Effector memory CD8-positive, alpha-beta T cell (primary cell): ENCODE results near the gene HUS1B.

ENCODE experiments used
- ATAC-seq: fragments of 150-1000 bp; cut with Tn5 transposase; replicated peaks from 2 replicates; pipeline ENCODE4 v1.10.0; 2021; ENCODE audit warnings: mild to moderate bottlenecking, moderate library complexity
- DNase-seq, 3 experiments: peaks; one replicate each; pipeline ENCODE4 v3.0.0; 2021
- H3K27ac Mint-ChIP-seq, 2 donors: one replicate each; pipeline ENCODE4 v1.8.0; 2022; ENCODE audit warnings: mild to moderate bottlenecking in 2 of 2, mixed read lengths in 2 of 2, moderate library complexity in 2 of 2
- H3K27me3 Mint-ChIP-seq, 2 donors: one replicate each; pipeline ENCODE4 v1.8.0; 2022; ENCODE audit warnings: mixed read lengths in 2 of 2
- H3K36me3 Mint-ChIP-seq: one replicate; pipeline ENCODE4 v1.8.0; 2022; ENCODE audit warnings: mild to moderate bottlenecking, moderate library complexity, mixed read lengths; ENCODE audit not compliant: insufficient read depth
- H3K4me1 Mint-ChIP-seq, 2 donors: one replicate each; pipeline ENCODE4 v1.8.0; 2022; ENCODE audit warnings: low read depth in 2 of 2, mixed read lengths in 2 of 2
- H3K4me3 Mint-ChIP-seq, 2 donors: one replicate each; pipeline ENCODE4 v1.8.0; 2022; ENCODE audit warnings: mild to moderate bottlenecking in 2 of 2, mixed read lengths in 2 of 2, moderate library complexity in 2 of 2
- H3K9me3 Mint-ChIP-seq, 2 donors: one replicate each; pipeline ENCODE4 v1.8.0; 2022; ENCODE audit warnings: mixed read lengths in 2 of 2

Gene HUS1B

DNA sequence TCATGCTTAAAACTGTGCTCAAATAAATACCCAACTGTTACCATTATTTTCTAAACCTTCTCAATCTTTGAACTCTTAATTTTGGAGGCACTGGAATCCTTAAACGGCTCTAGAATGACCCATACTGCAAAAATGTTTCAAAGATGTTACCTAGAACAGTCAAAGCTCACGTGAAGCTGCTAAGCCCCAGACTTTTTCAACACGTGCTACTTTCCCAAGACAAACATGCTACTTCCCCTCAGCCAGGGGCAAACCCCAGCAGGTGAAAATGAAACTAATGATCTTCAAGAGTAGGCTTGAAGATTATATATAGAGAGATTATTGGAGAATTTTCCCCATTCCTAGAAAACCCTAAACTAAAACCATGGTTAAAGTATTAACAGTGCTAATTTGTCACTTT is 28.1 kb downstream of the HUS1B start:
- H3K4me1 Mint-ChIP-seq = peaks cover 7 to 11% of the 10 kb centered on the region in 2 donors
- H3K9me3 Mint-ChIP-seq = no peaks in the 10 kb centered on the region
- no peaks in the 10 kb centered on the region for H3K27me3 Mint-ChIP-seq
- DNase-seq (no peak), ATAC-seq (no peak)
- no peak overlapping the region for H3K4me3 Mint-ChIP-seq
- H3K36me3 Mint-ChIP-seq = peaks cover 27% of the 10 kb centered on the region
- H3K27ac Mint-ChIP-seq = peak overlapping the region in 1 of 2 donors; percentile 90

DNA sequence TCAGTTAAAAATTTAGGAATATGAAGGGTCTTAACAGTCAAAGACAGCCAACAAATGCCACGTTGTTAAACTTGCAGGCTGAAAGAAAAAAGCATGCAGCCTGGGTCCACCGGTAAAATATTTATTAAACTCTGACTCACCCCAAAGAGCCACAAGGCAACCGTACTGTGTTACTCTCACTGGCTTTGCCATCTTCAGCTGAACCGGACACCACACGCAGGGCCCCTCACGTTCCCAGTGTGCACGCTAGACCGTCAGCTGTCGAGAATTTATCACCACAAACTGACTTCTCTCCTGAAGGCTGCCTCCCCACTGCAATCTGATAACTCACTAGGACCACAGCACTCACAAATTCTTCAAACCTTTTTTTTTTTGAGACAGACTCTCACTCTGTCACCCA is 30.7 kb downstream of the HUS1B start:
- ATAC-seq = no peak
- Mint-ChIP-seq H3K27ac (peak overlapping the region in 1 of 2 donors; percentile 49), H3K36me3 (peaks cover 23% of the 10 kb centered on the region), H3K4me1 (peaks cover 7 to 10% of the 10 kb centered on the region in 2 donors), H3K9me3 (no peaks in the 10 kb centered on the region), H3K4me3 (no peak overlapping the region), H3K27me3 (no peaks in the 10 kb centered on the region)
- no peak for DNase-seq

DNA sequence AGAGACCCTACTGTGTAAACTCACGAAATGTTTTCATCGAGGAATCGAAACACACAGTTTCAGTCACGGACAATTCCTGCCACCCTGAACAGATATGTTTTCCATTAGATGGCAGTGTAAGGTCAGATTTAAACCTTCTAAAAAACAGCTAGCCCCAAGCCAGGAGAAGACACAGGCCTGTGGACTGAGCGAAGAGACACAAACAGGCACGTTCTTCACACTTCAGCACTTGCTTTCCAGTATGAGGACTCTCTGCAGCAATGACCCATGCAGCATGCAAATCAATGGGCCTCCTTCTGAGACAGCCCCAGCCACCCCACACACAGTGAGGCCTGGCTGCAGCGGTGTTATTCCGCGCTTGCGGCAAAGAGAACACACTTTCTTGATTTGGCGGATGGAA is 31.9 kb downstream of the HUS1B start:
- Mint-ChIP-seq H3K36me3 (peaks cover 23% of the 10 kb centered on the region), H3K4me3 (no peak overlapping the region), H3K27me3 (no peaks in the 10 kb centered on the region), H3K9me3 (no peaks in the 10 kb centered on the region), H3K4me1 (peaks cover 13 to 14% of the 10 kb centered on the region in 2 donors), H3K27ac (no peak overlapping the region)
- DNase-seq (no peak), ATAC-seq (no peak)

DNA sequence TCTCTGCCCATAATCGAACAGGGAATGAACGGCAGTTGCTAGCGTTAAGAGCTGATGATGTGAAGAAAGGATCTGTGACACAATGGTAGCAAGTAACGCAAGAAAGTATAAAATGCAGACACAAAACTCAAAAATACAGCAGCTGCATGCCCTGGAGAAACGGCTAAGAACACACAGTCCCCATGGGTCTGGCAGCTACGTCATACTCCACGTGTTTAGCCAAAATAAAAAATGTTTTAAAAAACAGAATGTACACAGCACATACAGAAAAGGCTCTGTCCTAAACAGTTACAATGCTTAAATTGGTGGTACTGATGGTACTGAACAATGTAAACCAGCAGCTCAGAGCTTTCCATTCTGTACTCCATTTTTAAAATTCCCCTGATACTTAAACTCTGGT is 34.4 kb downstream of the HUS1B start:
- Mint-ChIP-seq H3K27me3 (no peaks in the 10 kb centered on the region), H3K36me3 (peaks cover 28% of the 10 kb centered on the region), H3K27ac (no peak overlapping the region), H3K9me3 (no peaks in the 10 kb centered on the region), H3K4me3 (no peak overlapping the region), H3K4me1 (peaks cover 9 to 13% of the 10 kb centered on the region in 2 donors)
- no peak for DNase-seq
- ATAC-seq = no peak

DNA sequence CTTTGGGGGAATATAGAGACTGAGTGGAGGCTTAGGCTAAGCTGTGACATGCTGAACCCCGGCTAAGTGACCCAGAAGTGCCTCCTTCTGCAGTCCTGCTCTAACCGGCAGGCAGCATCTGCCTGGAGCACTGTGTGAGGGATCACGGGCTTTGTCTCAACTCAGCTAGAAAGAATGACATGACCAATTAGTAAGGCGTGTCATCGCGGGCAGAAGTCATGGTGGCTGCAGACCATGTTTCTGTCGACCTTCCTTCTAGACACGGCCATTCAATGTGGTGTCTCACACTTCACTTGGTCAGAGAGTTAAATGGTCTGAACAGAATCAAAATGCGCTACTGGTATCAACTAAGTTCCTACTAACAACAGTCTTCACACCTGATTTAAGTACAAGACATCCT is 35.0 kb downstream of the HUS1B start:
- no peak for DNase-seq
- peaks cover 24% of the 10 kb centered on the region for H3K36me3 Mint-ChIP-seq
- H3K27me3 Mint-ChIP-seq = no peaks in the 10 kb centered on the region

DNA sequence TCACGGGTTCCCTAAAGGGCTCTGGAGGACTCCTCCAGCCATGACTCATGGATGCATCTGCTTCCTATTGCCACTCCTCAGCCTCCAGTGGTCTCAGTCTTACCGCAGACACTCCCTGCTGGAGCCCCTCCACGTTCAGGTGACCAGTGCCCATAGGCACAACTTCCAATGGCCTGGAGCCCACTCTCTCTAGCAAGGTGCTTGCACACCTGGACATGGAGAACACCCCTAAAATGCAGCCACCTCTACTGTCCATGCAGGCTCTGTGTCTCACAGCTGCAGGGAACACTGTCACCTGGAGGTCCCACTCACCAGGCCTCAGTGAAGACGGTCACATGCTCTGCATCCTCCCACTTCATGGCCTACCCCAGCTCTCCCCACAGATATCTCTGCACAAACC is 36.0 kb downstream of the HUS1B start:
- Mint-ChIP-seq H3K9me3 (no peaks in the 10 kb centered on the region), H3K4me3 (no peak overlapping the region), H3K27me3 (no peaks in the 10 kb centered on the region), H3K36me3 (peaks cover 22% of the 10 kb centered on the region), H3K4me1 (peaks cover 11 to 13% of the 10 kb centered on the region in 2 donors), H3K27ac (peak overlapping the region in 1 of 2 donors; percentile 44)
- DNase-seq = no peak
- no peak for ATAC-seq

More for the DNA sequence above, 35.0 kb downstream of the HUS1B start:
- H3K4me3 Mint-ChIP-seq = no peak overlapping the region
- H3K4me1 Mint-ChIP-seq = peaks cover 11 to 13% of the 10 kb centered on the region in 2 donors
- peak overlapping the region in 1 of 2 donors; percentile 44 for H3K27ac Mint-ChIP-seq
- ATAC-seq = no peak
- H3K9me3 Mint-ChIP-seq = no peaks in the 10 kb centered on the region

DNA sequence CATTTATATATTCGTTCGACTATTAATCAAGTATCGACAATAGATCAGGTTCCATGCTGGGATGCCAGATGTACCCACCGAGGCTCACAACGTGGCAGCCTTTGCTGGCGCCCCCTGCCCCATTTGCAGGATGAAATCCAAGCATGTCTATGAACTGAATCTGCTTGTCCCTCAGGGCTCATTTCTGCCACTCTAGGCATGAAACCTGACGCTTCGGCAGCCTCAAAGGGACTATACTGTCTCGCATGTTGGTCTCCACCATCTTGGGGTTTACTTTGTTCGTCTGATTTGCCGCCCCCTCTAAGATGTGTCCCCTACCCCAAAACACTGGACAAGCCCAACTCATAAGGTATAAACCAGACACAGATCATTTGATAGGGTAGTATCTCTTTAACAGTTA is 36.7 kb downstream of the HUS1B start:
- Mint-ChIP-seq H3K4me3 (no peak overlapping the region), H3K27me3 (no peaks in the 10 kb centered on the region), H3K9me3 (no peaks in the 10 kb centered on the region), H3K36me3 (peaks cover 29% of the 10 kb centered on the region), H3K27ac (no peak overlapping the region), H3K4me1 (peaks cover 9 to 13% of the 10 kb centered on the region in 2 donors)
- DNase-seq (no peak), ATAC-seq (no peak)

DNA sequence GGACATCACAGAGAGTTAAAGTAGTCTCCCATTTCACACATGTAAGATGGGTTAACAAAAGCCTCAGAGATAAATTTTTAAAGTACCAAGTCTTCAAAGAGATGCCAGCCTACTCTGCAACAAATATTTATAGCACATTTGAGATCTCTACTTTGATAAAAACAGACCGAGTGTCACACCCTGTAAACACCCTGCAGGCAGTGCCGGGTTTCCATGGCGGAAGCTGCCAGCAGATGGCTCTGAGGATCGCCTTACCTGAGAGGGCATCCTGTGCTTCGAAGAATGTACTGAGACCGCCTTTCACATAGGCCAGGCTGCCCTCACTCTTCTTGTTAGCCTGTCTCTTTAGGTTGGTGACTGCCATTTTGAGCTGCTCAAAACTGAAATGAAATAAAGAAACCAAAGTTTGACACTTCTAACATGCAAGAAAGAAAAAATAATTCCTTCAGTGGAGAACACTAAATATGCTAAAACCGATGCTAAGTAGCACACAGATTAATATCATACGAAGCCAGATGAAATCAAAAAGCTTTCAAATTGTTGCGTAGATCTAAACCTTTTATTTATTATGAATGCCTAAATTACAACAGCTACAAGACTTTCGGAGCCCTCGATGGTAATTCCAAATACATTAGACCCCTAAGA is 39.3 kb downstream of the HUS1B start:
- Mint-ChIP-seq H3K27me3 (no peaks in the 10 kb centered on the region), H3K9me3 (no peaks in the 10 kb centered on the region), H3K36me3 (peaks cover 30% of the 10 kb centered on the region), H3K4me1 (peaks cover 6 to 13% of the 10 kb centered on the region in 2 donors), H3K27ac (peak overlapping the region in 1 of 2 donors; percentile 8), H3K4me3 (no peak overlapping the region)
- ATAC-seq (no peak), DNase-seq (no peak)

DNA sequence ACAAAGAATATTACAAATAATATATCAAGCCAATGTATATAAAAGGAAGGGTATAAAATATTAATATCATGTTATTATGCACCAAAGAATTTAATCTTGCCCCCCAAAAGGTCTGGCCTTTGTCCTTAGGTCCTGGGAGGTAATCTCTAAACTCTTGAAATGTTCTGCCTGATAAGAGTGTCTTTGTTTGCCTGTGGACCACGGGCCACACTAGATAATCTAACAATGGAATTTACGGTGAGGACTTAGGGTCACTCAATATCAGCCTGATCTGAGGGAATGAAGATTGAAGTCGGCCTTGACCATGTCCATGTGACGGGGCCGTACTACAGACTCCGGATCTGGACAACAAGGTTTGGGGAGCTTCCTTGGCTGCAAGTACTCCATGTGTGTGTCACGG is 42.9 kb downstream of the HUS1B start:
- Mint-ChIP-seq H3K4me3 (no peak overlapping the region), H3K36me3 (peaks cover 35% of the 10 kb centered on the region), H3K27ac (no peak overlapping the region), H3K4me1 (peaks cover 3 to 6% of the 10 kb centered on the region in 2 donors), H3K9me3 (no peaks in the 10 kb centered on the region), H3K27me3 (no peaks in the 10 kb centered on the region)
- no peak for ATAC-seq
- DNase-seq = no peak

DNA sequence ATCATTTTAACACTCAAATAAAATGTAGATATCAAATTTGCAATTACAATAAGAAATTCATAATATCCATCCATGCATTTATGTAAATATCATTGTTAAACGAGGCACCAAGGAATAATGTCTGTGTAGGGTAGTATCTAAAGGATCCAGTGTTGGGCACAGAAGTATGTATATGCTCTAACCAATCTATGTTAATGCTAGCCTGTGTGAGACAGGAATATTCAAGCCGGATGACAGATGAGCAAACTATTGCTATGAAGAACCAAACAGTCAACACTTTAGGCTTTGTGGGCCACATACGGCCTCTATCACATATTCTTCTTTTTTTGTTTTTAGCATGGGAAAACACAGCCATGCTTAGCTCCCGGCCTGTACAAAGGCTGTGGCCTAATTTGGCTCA is 45.0 kb downstream of the HUS1B start:
- no peak for ATAC-seq
- Mint-ChIP-seq H3K27me3 (no peaks in the 10 kb centered on the region), H3K4me1 (peaks cover 2 to 3% of the 10 kb centered on the region in 2 donors), H3K4me3 (no peak overlapping the region), H3K36me3 (peaks cover 42% of the 10 kb centered on the region), H3K27ac (no peak overlapping the region), H3K9me3 (no peaks in the 10 kb centered on the region)
- no peak for DNase-seq

DNA sequence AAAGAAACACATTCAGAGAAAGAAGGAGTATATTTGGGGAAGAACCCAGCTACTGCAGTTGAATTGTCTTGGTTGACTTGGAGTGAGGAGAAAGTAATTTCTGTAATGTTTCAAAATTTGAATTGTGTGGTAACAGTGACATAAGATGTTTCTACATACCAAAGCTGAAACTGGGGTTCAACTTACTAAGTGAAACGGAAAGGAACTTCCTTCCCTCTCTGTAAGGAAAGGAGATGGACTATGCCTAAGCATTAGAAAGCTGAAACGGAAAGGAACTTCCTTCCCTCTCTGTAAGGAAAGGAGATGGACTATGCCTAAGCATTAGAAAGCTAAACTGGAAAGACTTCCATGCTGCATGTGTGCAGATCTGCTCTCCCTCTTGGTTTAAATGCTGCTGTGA is 46.0 kb downstream of the HUS1B start:
- no peaks in the 10 kb centered on the region for H3K27me3 Mint-ChIP-seq
- no peak for ATAC-seq
- H3K4me1 Mint-ChIP-seq = peaks cover 2 to 3% of the 10 kb centered on the region in 2 donors
- H3K36me3 Mint-ChIP-seq = peaks cover 42% of the 10 kb centered on the region
- no peak overlapping the region for H3K4me3 Mint-ChIP-seq
- H3K27ac Mint-ChIP-seq = peak overlapping the region; percentile 28 to 63
- no peak for DNase-seq
- H3K9me3 Mint-ChIP-seq = no peaks in the 10 kb centered on the region

DNA sequence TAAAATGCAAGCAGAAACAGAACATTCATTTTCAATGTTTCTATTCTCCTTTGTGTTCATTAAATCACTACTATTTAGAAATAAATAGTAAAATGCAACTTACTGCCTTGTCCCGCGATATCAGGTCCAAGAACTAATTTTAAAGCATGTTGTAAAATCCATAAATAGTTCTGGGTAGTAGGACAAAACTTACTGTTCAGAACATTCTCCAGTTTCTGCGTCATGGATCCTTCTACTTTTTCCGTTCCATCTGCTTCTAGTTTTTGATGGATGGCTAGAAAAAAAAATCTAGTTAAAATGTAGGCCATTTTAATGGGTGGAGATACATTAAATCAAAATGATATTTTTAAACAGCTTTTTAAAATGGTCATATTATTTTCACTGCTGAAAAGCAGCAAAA is 47.0 kb downstream of the HUS1B start:
- Mint-ChIP-seq H3K27ac (no peak overlapping the region), H3K27me3 (no peaks in the 10 kb centered on the region), H3K36me3 (peaks cover 35% of the 10 kb centered on the region), H3K9me3 (no peaks in the 10 kb centered on the region), H3K4me1 (peaks cover 2 to 3% of the 10 kb centered on the region in 2 donors), H3K4me3 (no peak overlapping the region)
- DNase-seq (no peak), ATAC-seq (no peak)

DNA sequence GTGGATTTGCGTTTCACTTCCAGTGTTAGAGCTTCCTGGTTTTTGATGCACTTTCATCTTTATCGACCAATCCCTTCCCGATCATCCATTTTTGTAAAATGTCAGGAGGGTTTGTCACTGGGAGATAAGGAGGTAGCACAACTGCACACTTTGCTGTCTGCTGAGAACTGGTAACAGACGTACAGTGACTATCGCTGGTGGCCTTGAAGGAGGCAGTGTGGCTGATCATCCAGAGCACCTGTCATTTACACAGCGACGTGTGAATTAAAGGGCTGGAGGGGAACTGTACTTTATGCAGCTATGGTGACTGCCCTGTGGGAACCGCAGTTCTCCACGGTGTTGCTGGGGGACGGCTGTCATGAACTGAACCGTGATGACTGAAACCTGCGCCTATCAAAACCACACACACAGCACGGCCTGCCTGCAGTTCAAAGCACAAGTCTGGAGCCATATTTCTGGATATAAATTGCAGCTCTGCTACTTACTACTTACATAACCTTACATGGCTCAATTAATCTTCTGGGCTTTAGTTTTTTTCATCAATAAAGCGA is 50.0 kb downstream of the HUS1B start:
- Mint-ChIP-seq H3K36me3 (peaks cover 27% of the 10 kb centered on the region), H3K27ac (no peak overlapping the region), H3K9me3 (no peaks in the 10 kb centered on the region), H3K4me3 (no peak overlapping the region), H3K27me3 (no peaks in the 10 kb centered on the region), H3K4me1 (peaks cover 0 to 5% of the 10 kb centered on the region in 2 donors)
- DNase-seq (no peak), ATAC-seq (no peak)
